ENCODE data around the gene RIPPLY2.

GRCh38 chr6:83804886-83805285 is 48.3 kb upstream of the RIPPLY2 start:
- TF ChIP-seq, protein P1, sequence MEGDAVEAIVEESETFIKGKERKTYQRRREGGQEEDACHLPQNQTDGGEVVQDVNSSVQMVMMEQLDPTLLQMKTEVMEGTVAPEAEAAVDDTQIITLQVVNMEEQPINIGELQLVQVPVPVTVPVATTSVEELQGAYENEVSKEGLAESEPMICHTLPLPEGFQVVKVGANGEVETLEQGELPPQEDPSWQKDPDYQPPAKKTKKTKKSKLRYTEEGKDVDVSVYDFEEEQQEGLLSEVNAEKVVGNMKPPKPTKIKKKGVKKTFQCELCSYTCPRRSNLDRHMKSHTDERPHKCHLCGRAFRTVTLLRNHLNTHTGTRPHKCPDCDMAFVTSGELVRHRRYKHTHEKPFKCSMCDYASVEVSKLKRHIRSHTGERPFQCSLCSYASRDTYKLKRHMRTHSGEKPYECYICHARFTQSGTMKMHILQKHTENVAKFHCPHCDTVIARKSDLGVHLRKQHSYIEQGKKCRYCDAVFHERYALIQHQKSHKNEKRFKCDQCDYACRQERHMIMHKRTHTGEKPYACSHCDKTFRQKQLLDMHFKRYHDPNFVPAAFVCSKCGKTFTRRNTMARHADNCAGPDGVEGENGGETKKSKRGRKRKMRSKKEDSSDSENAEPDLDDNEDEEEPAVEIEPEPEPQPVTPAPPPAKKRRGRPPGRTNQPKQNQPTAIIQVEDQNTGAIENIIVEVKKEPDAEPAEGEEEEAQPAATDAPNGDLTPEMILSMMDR (IDR thresholded peaks at IDR 0.05) = no peak
- TF ChIP-seq POLR2A (IDR thresholded peaks at IDR 0.05) = no peak
